GM10266 (cell line): ENCODE data around the gene LRRC9.
"Not testable (repeated sequence)": the region's sequence is repeated elsewhere in the genome, so short reads cannot be mapped to it uniquely, and the experiment has no call there.

Experiments used
- DNase-seq: peaks from one replicate; pipeline ENCODE4 v3.0.0; 2012; ENCODE audit errors: extremely low spot score
- TF ChIP-seq, protein P1 (sequence below): IDR thresholded peaks from 2 replicates; pipeline ENCODE4 v1.5.1; 2012; ENCODE audit warnings: mild to moderate bottlenecking, low read depth; ENCODE audit not compliant: control insufficient read depth, insufficient read depth; ENCODE audit errors: missing control alignments

LRRC9 gene

DNA sequence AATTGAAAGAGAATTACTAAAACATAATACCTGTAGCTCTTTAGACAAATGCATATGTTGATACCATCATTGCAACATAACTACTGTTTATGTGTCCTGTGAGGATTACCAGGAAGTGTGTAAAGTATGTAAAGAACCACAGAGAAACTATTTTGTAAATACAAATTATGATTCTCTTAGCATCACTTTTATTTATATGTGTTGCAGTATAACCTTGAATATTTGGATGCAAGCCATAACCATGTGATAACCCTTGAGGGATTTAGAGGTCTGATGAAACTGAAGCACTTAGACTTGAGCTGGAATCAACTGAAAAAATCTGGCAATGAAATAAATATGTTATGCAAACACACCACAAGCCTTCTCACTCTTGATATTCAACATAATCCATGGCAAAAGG is 77.5 kb downstream of the LRRC9 start:
- TF ChIP-seq, protein P1, sequence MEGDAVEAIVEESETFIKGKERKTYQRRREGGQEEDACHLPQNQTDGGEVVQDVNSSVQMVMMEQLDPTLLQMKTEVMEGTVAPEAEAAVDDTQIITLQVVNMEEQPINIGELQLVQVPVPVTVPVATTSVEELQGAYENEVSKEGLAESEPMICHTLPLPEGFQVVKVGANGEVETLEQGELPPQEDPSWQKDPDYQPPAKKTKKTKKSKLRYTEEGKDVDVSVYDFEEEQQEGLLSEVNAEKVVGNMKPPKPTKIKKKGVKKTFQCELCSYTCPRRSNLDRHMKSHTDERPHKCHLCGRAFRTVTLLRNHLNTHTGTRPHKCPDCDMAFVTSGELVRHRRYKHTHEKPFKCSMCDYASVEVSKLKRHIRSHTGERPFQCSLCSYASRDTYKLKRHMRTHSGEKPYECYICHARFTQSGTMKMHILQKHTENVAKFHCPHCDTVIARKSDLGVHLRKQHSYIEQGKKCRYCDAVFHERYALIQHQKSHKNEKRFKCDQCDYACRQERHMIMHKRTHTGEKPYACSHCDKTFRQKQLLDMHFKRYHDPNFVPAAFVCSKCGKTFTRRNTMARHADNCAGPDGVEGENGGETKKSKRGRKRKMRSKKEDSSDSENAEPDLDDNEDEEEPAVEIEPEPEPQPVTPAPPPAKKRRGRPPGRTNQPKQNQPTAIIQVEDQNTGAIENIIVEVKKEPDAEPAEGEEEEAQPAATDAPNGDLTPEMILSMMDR: no peak
- no peak for DNase-seq

DNA sequence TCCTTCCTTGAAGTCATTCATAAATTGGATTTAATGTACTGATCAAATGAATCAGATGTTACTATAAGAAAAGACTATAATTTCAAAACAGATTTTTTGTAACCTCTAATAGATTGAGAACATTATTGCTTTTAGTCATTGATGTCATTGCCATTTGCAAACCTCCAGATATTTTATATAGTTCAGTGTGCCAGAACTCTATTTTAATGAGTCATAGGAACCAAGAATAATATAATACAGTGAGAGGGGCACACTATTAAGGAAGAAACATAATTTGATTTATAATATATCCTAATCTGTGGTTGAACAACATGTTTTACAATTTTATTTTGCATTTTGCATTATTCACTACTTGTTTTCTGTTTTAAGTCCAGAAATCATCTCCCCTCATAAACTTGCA is 78.0 kb downstream of the LRRC9 start:
- TF ChIP-seq, protein P1: no peak
- no peak for DNase-seq

DNA sequence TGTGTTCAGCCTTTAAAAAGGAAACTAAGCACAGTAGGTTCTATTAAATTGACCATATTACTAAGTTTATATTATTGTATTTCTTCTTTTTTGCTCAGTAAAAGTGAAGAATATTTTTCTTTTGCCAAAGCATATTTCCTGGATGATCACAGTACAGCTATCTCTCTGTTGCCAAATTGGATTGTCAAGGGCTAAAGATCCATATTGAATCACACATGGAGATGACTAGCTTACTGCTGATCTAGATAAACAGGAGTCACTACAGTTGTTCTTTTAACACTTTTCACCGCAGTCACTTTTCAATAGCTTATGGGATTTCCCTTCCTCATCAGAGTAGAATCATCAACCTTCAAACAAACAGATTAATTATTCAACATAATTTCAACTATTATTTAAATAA is 78.6 kb downstream of the LRRC9 start:
- TF ChIP-seq, protein P1: no peak
- DNase-seq: no peak

DNA sequence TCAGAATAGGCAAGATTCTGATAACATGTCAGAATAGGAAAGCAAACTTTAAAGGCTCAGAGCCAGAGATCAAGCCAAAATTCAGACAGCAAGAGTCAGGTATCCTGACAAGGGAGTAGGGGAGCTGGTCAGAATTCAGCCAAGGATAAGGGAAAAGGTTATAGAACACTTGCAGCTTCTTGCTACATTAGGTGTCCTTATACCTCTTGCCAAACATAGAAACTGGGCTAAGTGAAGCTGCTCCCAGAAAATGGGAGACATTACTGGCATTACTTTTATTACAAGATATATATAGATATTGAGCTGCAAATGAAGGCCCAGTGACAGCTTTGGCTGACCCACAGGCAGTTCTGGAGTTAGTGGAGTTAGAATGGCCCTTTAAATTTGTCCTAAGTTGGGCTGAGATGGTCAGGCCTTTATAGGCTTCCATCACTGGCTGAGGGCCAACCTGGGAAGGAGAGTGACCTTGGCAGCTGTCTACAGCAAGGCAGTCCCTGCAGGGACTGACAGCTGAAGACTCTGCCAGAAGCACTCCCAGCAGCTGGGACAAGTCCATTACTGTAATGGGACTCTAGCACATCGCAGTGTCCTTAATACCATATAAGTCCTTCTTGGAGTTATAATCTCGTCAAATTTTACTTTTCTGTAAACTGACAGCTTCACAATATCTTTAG is 83.0 kb downstream of the LRRC9 start:
- no peak for DNase-seq
- TF ChIP-seq, protein P1: no peak

DNA sequence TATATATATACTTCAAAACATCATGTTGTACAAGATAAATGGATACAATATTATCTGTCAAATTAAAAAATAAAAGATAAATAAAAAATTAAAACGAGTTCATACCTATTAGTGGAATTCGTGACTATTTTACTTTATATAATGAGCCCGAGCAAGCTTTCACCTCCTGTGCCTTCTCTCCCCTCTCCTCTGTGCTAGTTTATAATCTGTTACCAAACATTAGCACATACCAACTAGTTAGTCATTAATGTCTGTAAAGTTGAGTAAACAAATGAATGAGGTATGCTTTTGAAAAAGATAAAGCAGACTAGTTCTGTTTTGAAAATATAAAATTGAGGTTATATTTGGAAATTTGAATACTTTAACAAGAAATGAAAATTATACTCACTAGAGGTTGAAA is 84.0 kb downstream of the LRRC9 start:
- TF ChIP-seq, protein P1: no peak
- DNase-seq: no peak

DNA sequence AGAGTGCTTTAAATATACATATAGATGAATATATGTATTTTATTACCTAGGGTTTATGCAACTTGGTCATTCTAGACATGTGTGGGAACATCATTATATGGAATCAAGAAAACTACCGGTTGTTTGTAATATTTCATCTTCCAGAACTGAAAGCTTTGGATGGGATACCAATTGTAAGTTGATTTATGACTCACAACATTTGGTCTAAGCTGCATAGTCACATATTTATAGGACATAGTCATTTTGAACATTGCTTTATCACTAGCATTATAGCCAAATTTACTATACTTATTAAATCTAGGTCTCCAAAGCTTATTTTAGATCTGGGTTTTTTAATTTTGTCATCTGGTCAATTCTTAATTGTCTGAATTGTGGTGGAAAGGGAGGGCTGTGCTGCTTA is 88.1 kb downstream of the LRRC9 start:
- no peak for DNase-seq
- TF ChIP-seq, protein P1: no peak

DNA sequence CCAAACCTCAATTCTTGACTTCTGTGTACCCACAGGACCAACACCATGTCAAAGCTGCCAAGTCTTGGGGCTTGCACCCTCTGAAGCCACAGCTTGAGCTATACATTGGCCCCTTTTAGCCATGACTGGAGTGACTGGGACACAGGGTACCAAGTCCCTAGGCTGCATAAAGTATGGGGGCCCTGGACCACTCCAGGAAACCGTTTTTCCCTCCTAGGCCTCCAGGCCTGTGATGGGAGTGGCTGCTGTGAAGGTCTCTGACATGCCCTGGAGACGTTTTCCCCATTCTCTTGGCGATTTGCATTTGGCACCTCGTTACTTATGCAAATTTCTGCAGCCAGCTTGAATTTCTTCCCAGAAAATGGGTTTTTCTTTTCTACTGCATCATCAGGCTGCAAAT is 90.3 kb downstream of the LRRC9 start:
- DNase-seq: not testable (repeated sequence)

DNA sequence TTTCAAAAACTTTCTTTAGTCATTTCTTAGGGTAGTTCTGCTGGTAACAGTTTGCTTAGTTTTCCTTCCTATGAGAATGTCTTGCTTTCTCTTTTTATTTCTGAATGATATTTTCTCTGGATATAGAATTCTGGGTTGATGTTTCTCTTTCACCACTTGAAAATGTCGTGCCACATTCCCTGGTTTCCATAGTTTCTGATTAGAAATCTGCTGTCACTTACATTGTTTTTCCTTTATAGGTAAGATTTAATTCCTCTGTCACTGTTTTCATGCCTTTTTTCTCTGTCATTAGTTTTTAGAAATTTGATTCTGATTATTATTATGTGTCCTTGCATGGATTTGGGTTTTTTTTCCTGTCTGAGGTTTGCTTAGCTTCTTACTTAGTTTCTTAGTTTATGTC is 94.5 kb downstream of the LRRC9 start:
- DNase-seq: no peak
- TF ChIP-seq, protein P1: no peak
